Stimulated activated CD4-positive, alpha-beta T cell treated with anti-CD3 and anti-CD28 coated beads, Interleukin-1b, Interleukin-23, amount 100 ng/mL, for 4 hours (primary cell): ENCODE results near the gene RELL2.

Source experiments
- DNase-seq, 2 donors: peaks; one replicate each; pipeline ENCODE4 v3.0.0-alpha.2; 2020; ENCODE audit warnings: low read depth in 2 of 2

Gene RELL2

DNA sequence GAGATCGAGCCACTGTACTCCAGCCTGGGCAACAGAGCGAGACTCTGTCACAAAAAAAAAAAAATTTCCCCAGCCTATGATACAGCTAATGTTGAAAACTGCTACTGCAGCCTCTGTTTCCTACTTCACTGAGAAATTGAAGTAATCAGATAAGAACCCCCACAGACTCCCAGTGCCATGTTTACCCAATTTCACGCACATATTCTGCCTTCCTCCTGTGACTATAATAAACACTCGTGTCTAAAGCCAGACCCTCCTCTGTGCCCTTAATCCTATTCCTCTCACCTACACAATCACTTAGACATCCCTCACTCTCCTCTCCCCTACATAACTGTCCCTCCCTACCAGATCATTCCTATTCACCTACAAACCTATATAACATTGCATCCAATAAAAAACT, 38.9 kb downstream of the RELL2 start:
- no peak for DNase-seq

DNA sequence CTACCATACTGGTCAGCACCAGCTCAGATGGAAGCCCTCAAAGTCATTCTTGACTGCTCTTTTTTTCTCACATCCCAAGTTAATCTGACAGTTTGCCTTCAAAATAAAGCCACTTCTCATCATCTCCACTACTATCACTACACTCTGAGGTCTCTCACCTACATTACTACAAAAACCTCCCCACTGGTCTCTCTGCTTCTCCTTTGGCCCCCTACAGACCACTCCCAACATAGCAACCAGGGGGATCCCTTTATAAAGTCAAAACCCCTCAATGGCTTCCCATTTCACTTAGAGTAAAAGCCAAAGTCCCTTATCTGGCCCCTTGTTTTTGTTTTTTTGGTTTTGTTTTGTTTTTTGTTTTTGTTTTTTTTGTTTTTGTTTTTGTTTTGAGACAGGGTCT, 40.6 kb downstream of the RELL2 start:
- no peak for DNase-seq

DNA sequence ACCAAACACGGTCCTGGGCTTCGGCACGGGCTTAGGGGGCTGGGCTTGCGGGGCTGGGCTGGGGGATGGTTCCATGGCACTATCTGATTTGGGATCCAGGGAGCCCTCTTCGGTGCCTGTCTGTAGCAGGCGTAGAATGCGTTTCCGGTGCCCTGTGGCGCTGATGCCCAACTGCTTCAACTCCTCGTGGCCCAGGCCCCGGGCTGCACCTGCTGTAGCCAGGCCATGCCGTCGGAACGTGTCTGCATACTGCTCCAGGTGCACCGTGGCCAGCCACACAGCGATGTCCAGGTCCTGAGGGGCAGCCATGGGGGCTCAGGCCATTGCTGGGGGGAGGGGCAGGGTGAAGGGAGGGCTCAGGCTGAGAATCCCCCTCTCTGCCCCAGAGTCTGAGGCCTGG, 43.4 kb downstream of the RELL2 start:
- DNase-seq = no peak

DNA sequence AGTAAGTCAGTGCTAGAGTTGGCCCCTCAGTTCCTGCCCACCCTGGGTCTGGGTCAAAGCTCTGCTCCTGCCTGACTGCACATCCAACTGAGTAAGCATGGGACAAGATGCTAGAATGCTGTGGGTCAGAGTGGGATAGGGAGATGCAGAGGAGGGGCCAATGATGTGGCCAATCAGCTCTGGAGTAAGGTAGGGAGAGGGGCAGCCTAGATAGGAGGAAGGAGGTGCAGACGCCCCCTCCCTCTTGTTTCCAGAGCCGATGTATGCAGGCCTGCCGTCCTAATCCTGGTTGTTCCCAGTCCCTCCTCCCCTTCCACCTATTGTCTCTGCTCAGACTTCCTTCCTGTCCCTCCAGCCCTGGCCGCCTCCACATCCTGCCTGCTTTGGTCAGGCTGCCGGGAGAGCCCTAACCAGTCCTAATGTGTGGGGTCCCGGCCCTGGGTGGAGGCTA, 44.0 kb downstream of the RELL2 start:
- DNase-seq = no peak

DNA sequence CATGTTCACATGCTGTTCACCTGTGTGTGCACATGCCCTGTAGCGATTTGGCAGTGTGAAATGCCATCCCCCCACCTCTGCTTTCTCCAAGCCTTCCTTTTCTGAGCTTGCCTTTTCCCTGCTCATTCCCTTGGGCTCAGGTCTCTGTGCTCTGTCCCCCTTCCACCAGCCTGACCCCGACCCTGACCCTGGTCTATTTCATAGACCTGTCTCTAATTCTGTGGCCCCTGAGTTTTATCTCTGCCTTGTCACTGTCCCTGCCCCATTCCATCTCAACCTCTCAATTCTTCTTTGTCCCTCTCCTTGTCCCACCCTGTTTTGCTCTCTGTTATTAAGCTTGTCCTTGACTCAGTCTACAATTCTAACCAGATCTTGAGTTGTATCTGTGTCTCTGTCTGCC, 44.5 kb downstream of the RELL2 start:
- DNase-seq = no peak

DNA sequence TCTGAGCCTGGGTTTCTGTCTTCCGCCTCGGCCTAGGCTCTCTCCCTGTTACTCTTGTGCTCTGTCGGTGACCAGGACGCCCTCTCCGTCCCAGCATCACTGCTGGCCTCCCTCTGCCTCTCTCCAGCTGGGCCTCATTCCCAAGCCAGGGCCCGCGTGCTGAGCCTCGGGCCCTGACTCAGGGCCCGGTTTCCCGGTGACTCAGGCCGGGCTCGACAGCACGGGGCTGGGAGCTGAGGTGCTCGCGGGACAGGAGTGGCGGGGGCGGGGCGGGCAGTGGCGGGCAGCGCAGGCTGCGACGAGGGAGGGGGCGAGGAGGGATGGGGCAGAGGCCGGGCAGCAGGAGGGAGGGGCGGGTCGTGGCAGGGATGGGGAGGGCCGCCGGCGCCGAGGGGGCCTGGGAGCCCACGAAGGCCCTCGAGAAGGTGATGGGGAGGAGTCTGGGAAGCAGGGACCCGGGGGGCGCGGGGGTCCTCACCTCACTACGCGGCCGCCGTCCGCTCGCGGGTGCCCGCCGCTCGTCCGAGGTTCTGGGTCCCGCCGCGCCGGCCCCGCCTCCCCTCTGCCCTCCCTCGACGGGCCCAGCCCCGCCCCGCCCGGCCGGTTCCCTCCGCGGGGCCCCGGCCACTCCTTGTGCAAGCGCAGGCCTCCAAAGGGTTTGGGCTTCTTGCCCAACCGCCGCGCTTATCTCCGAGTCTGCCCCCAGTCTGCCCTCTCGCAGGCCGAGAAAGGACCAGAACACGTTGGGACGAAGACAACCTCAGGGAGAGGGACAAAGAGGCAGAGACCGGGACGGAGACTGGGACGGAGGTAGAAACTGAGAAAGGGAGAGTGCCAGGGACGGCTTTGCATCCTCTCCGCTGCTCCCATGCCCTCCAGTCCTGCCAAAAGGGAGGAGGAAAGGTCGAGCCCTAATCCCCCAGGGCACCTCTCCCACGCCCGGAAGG, 45.2 kb downstream of the RELL2 start, which contains the start of gene ARAP3:
Gene ARAP3, minus strand, starts transcription at position 536 of the 947 bp plus-strand sequence. CDS start 1,744 bp downstream, outside the sequence.
- peak in 1 of 2 donors; percentile 37 for DNase-seq

DNA sequence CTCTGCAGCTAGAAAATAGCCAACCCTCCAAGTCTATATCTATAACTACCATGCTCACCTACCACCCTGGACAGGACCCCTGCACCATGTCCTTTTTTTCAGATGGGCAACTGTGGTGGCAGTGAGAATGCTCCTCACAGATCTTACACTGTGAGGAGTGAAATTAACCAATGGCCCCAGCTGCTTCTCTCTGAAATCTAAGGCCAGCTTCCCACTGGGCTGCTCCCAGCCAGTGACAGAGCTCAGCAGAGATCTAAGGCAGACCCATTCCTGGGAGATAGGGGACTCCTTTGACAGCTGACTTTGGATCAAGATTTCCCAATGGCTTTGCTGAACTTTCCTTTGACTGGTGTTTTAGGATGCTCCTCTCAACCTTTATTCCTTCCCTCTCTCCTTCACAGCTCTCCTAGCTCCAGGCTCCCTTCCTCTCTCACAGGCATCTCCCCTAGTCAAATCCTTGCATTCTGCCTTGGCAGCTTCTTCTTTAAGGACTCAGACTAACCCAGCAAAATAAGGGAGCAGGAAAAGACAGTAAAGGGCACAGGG, 46.9 kb downstream of the RELL2 start:
- DNase-seq = no peak

DNA sequence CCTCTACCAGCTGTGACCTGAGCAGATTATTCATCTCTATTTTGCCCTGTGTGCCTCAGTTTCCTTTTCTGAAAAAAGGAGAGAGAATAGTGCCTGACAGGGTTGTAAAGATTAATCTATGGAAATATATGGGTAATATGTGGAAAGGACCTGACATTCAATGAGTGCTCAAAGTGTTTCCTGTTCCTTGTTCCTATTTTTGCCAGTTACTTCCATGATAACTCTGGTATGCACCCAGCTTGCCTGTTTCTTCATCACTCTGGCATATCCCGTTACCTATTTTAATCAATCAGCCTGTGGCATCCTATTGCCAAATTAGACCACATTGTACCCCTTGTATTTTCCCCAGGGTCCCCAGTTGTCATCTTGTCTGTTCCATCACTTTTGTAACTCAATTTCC, 48.8 kb downstream of the RELL2 start:
- no peak for DNase-seq

DNA sequence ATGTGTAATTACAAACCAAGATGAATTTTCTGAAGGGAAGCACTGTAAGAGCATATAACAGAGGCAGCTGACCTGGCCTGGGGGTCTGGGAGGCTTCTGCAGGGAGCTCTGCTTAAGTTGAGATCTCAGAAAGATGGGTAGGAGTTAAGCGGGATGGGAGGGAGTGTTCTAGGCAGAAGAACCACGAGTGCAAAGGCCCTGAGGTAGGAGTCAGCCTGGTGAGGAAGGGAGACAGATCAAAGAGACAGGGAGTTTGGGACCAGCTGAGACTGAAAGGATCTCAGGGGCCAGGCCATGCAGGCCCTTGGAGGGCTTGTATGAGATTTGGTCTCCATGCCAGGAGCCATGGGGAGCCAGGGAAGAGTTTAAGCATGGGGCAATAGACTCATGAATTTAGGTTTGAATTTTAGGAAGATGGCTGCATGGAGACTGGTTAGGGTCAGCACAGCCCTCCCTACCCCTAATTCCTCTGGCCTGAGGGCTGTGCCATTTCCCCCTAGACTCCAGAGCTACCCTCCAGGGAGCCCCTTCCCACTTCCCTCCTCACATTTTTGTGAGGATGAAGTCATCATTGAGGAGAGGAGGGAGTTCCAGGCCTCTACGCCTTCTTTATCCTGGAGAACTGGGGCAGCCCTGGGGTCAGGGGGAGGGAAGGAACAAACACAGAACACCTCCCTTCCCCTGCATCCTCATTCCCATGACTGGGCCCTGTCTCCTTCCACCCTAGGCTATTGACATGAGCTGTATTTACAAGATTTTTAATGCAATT, 50.0 kb downstream of the RELL2 start:
- DNase-seq = no peak
